GM21786 (cell line): ENCODE measurements around the gene CEACAM16.
"Not testable (repeated sequence)": the region's sequence is repeated elsewhere in the genome, so short reads cannot be mapped to it uniquely, and the experiment has no call there.

ENCODE experiments used
- ATAC-seq: cut with Tn5 transposase; IDR thresholded peaks from one replicate; pipeline ENCODE4 v1.9.1; 2021; ENCODE audit not compliant: unreplicated experiment

The CEACAM16 gene

DNA sequence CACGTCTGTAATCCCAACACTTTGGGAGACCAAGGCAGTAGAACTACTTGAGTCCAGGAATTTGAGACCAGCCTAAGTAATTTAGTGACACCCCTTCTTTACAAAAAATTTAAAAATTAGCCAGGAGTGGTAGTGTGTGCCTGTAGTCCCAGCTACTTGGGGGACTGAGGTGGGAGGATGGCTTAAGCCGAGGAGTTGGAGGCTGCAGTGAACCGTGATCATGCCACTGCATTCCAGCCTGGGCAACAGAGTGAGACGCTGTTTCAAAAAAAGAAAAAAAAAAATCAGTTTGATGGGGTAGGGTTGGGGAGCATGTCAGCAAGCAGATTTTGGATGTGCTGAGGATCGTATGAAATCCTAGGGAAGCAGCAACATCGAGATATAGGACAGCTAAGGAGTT, 23.4 kb upstream of the CEACAM16 start:
- no peak for ATAC-seq

DNA sequence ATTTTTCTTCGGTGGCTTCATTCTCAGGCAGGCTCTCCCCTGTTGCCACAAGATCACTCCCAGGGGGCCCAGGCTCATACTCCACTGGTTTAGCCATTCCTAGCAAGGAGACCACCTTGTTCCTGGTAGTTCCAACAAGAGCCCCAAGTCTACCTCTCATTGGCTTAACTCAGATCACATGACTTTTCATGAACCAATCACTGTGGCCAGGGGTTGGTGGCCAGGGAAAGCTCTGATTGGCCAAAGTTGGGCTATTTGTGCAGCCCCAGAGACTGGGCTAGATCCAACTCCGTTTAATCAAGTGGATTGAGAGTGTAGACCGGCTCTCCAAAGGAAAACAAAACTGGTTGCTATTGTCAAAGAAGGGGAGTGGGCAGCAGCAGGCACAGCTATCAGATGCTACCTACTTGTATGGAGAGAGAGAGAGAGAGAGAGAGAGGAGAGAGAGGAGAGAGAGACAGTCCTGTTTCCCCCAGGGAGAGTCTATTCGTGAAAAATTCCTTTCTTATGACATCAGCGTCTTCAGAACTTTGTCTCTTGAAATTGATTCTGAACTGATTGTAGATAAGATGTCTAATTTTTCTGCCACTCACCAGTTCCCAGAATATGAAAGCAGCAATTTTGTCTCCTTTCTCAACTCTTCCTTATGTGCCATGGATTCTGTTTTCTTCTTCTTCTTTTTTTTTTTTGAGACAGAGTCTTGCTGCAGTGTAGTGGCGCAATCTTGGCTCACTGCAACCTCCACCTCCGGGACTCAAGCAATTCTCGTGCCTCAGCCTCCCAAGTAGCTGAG, 21.7 kb upstream of the CEACAM16 start:
- ATAC-seq = no peak

DNA sequence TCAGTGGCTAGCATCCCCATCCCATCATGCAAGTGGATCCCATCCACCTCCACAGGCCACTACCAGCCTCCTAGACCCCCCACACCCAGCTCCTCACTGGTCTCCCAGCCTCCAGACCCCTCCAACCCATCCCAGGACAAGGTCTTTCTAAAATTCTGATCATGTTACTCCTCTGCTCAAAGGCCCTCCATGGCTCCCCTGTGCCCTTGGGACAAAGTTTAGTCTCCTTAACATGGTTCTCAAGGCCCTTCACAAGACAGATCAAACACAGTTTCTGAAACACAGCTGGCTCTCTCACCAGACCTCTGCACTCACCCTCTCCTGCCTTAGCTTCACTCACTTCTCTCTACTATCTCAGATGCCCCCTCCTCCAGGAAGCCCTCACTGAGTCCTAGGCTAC, 18.4 kb upstream of the CEACAM16 start:
- no peak for ATAC-seq

DNA sequence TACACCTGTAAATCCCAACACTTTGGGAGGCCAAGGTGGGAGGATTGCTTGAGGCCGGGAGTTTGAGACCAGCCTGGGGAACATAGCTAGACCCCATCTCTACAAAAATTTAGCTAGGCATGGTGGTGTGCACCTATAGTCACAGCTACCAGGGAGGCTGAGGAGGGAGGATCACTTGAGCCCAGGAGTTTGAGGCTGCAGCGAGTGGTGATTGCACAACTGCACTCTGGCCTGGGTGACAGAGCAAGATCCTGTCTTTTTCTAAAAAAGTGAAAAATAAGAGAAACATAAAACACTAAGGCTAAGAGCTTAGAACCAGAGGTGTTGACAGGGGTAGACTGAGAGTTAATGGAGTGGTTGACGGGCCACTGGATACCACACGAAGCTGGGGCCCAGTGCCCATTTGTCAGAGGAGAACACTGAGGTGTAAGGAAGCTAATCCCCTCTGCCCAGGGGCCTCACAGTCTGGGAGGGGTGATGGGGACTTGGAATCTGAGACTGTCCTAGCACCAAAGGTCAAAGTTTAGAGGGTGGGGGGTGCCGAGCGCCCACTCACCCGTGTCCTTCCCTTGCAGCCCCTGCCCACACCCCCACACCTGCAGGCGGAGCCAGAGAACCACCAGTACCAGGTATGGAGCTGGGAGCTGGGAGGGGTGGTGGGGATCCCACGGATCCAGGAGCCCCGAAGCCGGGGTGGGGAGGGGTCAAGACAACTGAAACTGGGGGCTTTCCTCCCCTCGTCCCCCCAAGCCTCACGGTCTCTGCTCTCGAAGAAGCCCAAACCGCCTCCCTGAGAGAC, 16.8 kb upstream of the CEACAM16 start:
- ATAC-seq = no peak

DNA sequence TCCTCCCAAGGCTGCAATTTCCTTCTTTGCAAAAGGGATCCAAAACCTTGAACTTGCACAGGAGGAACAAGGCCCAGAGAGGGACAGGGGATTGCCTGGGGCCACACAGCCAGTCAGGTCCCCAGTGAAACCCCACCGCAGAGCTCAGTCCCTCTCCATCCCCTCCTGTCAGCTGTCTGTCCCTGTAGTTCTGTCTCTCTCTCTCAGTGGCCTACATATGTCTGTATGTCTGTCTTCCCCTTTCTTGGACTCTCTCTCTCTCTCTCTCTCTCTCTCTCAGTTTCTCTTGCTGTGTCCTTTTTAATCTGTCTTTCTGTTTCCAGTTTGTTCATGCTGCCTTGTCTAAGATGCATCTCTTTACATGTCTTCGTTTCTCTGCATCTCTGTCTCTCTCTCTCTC, 16.1 kb upstream of the CEACAM16 start:
- ATAC-seq = no peak

DNA sequence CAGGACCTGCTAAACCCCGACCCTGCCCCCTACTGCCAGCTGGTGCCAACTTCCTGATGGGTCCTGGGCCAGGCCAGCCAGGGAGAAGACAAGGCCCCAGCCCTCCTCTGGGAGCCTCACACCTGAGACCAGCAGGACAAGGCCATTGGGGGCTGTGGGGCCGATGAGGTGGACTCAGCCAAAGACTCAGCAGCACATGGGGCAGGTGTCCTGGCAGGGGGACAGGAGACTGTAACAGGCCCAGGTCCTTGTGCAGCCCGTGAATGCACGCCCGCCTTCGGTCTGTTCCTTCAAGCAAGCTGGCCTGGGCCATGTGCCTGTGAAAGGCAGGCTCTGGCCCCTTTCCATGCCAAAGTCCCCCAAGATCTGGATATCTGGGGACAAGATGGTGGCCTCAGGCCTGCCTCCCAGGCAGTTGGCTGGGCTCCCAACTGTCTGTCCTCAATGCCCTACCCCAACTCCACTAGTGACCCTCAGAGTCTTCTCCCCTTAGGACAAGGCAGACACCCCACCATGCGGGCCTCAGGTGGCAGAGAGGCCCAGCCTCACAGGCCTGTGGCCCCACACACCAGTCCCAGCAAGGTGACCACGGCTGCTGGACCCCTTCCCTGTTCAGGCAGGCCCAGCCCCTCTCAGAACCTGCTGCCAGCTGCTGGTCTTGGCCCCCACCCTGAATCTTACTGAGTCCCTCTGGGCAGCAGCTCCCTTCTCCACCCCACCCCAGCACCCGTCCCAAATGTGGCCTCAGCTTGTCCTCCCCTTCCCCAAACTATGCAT, 15.3 kb upstream of the CEACAM16 start:
- no peak for ATAC-seq

DNA sequence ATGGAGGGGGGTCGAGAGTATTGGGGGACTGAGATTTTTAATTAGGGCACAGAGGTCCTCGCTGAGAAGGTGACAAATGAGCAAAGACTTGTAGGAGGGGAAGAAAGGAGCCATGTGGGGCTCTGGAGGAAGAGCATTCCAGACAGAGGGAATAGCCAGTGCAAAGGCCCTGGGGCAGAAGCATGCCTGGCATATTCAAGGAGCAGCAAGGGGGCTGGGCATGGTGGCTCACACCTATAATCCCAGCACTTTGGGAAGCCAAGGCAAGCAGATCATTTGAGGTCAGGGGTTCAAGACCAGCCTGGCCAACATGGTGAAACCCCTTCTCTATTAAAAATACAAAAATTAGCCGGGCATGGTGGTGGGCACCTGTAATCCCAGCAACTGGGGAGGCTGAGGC, 14.6 kb upstream of the CEACAM16 start:
- not testable (repeated sequence) for ATAC-seq

DNA sequence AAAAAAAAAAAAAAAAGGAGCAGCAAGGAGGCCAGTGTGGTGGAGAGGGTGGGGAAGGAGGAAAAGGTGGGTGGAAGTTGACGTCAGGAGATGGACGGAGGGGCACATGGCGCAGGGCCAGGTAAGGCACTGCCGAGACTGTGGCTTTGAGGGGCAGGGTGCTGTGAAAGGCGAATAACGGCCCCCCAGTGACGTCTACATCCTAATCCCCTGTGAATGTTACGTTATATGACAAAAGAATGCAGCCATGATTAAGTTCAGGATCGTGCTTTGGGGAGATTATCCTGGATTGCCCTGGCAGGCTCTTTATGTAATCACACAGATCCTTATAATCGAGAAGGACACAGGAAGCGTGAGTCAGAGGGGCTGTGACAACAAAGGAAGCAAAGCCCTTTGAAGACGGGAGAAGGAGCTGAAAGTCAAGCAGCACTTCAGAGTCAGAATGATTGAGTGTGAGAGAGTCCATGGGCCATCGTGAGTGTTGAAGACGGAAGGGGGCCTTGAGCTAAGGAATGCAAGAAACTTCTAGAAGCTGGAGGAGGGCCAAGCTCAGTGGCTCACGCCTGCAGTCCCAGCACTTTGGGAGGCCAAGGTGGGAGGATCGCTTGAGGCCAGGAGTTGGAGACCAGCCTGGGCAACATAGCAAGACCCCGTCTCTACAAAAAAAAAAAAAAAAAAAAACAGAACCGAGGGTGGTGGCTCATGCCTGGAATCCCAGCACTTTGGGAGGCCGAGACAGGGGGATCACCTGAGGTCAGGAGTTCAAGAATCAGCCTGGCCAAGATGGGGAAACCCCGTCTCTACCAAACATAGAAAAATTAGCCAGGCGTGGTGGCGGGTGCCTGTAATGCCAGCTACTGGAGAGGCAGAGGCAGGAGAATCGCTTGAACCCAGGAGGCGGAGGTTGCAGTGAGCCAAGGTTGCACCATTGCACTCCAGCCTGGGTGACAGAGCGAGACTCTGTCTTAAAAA, 13.8 kb upstream of the CEACAM16 start:
- ATAC-seq = no peak

DNA sequence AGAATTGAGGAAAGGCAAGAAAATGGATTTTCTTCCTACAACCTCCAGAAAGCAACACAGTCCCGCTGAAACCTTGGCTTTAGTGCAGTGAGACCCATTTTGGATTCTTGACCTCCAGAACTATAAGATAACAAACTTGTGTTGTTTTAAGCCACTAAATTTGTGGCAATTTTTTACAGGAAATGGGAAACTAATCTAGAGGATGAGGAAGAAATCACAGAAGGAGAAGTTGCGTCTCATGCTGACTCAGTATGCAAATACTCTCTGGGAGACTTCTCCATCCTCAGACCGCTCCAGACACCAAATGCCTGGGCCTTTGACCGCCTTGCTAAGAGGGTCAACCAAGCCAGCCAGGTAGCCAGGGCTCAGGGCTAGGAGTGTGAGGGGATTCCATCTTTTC, 13.1 kb upstream of the CEACAM16 start:
- no peak for ATAC-seq

DNA sequence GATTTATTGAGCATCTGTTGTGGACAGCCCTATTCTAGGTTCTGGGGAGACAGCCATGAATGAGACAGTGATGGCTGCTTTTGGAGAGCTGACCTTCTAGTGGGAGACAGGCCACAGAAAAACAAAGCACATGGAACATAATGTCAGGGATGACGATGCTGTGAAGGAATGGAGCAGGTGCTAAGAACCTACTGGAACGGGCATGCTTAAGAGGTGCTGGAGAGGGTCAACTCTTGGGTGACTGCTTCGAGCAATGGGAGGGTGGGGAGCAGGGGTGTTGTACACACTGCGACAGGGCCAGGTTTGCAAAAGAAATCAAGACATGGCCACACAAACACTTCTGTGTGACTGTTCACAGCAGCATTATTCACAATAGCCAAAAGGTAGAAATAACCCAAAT, 12.1 kb upstream of the CEACAM16 start:
- ATAC-seq = no peak

DNA sequence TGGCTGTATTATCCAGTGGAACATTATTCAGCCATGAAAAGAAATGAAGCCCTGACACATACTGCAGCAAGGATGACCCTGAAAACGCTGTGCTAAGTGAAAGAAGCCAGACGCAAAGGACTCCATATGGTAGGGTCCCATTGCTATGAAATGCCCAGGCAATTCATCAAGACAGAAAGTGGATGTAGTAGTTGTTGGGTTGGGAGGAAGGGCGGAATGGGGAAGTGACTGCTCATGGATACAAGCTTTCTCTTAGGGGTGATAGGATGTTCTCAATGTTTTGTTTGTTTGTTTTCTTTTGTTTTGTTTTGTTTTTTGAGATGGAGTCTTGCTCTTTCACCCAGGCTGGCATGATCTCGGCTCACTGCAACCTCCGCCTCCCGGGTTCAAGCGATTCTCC, 11.1 kb upstream of the CEACAM16 start:
- no peak for ATAC-seq

DNA sequence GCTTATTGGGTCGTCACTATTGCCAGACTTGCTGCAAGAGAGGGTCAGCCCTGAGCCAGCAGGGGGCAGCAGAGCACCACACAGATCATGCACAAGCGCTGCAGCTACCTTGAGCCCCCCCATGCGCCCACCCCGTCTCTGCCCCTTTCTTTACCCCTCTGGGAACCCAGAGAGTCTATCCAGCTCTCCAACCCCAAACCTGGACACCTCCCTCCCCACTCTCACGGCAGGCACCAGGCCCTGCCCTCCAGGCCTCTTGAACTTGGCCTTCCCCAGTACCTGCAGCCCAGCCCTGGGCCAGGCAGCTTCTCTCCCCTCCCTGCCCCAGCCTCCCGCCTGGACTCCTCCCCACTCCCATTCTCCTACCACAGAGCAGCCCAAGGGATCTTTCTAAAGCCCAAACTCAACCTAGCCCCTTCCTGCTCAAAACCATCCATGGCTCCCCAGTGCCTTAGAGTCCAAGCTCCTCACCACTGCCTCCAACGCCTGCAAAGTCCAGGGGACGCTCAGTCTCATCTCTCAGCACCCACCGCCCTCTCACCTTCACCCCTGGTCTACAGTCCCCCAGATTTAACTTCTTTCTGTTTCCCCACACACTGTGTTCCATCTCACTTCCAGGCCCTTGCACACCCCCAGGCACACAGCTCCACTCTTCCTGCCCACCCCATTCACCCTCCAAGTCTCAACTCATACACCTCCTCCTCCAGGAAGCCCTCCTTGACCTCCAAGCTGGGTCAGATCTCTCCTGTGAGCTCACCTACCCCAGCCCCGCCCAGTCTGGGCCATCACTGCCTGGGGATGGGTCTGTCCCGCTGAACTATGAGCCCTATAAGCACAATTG, 9.4 kb upstream of the CEACAM16 start:
- no peak for ATAC-seq

DNA sequence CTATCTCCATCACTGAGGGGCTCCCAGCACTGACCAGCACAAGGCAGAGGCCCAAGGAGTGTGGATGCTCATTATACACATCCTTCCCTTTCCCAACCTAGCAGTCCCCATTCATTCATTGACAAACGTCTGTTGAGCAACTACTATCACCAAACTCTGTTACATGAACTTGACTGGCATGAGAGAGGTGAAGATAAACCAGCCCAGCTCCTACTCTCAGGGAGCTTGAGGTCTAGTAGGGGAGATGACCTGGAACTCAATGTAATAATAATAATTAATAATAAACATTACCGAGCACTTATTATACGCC, 8.9 kb upstream of the CEACAM16 start:
- ATAC-seq = no peak

DNA sequence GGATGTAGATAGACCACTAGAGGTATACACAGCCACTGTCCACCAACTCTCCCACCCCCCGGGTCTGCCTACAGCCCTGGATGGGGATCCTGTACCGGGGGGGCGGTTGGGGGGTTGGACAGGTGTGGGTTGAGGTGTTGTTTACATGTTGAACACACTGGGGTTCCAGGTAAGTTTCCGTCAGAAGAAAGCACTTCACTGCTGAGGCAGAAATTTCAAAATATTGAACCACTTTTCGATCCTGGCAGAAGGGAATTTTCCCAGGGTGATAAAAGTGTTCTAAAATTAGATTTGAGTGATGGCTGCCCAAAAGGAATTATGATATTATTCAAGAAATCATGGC, 6.6 kb upstream of the CEACAM16 start:
- no peak for ATAC-seq

DNA sequence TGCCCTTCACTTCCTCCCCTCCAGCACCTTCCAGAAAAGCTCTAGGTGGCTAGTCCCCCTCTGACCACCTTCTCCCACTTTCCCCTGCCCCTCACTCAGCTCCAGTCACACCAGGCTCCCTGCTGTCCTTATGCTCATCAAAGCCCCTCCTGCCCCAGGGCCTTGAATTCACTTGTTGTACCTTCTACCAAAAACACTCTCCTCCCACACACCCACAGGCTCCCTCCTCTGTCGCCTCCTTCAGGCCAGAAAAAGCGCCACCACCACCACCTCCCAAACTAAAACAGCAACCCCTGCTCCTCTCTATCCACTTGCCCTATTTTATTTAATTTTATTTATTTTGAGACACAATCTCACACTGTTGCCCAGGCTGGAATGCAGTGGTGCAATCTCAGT, 4.8 kb upstream of the CEACAM16 start:
- ATAC-seq = no peak

DNA sequence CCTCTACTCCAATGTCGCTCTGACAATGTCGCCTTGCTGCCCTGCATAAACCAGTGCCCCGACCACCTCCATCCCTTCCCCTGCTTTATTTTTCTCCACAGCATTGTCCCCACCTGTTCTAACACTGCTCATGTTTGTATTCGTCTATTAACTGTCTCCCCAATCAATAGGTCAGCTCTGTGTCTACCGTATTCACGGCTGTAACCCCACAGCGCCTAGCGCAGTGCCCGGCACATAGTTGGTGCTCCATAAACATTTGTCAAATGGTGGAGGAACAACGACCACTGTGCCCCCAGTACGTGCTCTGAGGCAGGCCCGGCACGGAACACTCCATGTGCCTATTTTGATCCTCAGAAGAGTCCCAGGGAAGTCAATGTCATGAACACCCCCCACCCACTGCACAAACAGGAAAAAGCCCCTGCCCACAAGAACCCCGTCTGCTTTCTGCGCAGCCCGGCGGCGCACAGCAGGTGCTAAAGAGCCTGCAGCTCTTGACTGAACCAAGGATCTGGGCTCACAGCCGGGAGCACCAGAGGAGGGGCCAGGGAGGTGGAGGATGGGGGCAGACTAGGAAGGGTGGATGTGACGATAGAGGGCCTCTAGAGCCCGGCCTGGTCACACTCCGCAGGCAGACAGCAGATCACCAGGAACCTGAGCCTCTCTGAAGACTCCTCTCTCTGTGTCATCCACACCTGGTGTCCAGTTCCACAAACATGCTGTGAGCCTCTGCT, 1.8 kb upstream of the CEACAM16 start:
- no peak for ATAC-seq

DNA sequence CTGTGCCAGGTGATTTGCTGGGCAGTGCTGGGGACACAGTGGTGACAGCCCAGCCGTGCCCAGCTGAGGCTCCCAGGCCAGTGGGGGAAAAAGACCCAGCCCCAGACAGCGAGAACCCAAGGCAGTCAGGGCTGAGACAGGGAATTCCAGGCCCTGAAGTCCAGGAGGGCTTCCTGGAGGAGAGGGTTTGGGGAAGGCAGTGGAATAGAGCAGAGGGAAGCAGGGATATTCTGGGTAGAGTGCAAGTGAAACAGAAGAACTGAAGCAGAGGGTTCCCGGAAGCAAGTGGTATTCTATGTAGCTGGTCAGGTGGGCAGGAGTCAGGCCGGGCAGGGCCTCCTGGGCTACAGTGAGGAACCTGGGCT, 1.3 kb upstream of the CEACAM16 start:
- ATAC-seq = no peak

DNA sequence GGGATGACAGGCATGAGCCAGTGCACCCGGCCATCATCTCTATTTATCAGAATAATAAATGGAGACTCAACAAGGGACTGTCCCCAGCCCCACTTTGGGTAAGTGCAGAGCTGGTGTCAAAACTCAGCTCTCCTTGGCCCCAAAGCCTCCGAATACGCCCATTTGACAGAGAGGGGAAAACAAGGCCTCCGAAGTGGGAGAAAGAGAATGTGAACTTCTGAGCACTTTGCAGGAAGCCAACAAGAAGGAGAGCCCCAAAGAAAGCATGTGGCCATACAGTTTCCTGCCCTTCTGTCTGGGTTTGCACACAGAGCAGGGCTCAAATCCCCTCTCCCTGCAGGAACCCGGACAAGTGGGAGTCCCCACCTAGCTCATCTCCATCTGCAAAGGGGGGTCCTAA, 1.6 kb downstream of the CEACAM16 start:
- no peak for ATAC-seq

DNA sequence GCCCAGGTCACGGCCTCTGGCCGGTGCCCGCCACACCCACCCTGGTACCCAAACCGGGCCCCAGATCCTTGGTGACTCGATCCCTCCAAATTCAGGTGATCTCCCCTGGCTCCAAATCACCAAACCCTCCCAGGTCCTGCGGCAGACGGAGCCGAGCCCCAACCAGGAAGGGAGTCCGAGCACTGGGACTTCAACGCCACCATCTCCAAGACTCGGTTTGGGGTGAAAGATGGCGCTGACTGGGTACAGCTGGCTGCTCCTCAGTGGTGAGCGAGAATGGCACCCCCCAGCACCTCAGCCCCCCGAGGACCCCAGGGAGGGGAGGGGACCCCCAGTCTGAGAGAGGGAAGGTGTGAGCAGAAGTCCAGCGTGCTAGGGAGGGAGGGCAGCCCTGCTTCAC, 2.3 kb downstream of the CEACAM16 start:
- no peak for ATAC-seq
